GM12892 (cell line): ENCODE data around the gene FSTL5.

Experiments
- POLR2A ChIP-seq: IDR thresholded peaks from 2 replicates; pipeline ENCODE4 v1.6.1; 2011; ENCODE audit warnings: low read depth, low read length, control low read depth
- POLR2AphosphoS5 ChIP-seq: IDR thresholded peaks from 2 replicates; pipeline ENCODE4 v1.6.1; 2011; ENCODE audit warnings: low read depth, low read length, control low read depth
- TAF1 ChIP-seq: IDR thresholded peaks from 2 replicates; pipeline ENCODE4 v1.6.1; 2011; ENCODE audit warnings: low read depth, mild to moderate bottlenecking, control low read depth, low read length, borderline replicate concordance

- no peak for TF ChIP-seq TAF1
- no peak for TF ChIP-seq POLR2A
- TF ChIP-seq POLR2AphosphoS5: no peak
Measured at GRCh38 chr4:161883157-161883556, 280.6 kb downstream of the FSTL5 start.
